Measurements from ENCODE around the gene GRB10.

GRB10 gene

DNA sequence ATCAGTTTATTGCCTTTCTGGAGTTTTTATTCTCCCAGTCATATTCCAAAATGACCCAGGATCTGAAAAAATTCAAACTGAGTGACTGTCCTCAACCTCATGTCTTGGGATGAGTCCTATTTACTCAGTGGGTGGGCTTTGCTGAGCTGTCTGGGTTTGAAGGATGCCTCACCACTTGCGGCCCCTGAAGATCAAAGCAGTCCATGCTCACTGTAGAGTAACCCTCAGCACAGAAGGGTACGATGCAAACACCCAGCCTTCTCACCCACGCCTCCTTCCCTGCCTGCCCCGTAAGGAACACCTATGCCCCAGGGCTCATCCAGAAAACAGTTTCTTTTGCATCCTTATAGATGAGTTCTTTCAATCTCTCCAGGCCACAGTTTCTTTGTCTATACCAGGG, 42.2 kb upstream of the GRB10 start:
- no peak for FAIRE-seq
- DNase-seq (ENCODE audit: insufficient read length, low spot score) = no peak
- TF ChIP-seq, protein P1, sequence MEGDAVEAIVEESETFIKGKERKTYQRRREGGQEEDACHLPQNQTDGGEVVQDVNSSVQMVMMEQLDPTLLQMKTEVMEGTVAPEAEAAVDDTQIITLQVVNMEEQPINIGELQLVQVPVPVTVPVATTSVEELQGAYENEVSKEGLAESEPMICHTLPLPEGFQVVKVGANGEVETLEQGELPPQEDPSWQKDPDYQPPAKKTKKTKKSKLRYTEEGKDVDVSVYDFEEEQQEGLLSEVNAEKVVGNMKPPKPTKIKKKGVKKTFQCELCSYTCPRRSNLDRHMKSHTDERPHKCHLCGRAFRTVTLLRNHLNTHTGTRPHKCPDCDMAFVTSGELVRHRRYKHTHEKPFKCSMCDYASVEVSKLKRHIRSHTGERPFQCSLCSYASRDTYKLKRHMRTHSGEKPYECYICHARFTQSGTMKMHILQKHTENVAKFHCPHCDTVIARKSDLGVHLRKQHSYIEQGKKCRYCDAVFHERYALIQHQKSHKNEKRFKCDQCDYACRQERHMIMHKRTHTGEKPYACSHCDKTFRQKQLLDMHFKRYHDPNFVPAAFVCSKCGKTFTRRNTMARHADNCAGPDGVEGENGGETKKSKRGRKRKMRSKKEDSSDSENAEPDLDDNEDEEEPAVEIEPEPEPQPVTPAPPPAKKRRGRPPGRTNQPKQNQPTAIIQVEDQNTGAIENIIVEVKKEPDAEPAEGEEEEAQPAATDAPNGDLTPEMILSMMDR (IDR thresholded peaks at IDR 0.05; ENCODE audit: insufficient read depth, missing control alignments) = no peak

DNA sequence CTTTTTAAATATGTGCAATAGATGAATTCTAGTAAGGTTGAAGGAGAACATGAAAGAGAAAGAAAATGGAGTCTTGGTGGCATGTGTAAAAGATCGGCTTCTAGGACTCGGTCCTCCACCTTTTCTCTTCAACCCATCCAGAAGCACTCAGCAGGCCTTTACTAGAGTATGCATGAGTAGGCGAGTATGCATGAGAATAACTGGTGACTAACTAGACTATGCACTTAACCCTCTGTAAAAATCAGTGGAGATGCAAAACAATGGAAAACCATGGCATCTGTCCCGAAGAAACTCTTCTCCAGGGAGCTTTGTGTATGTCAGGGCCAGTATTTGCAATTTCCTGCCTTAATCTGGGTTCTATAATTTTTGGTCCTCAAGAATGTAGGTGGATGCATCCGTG, 40.0 kb upstream of the GRB10 start:
- DNase-seq (ENCODE audit: insufficient read length, low spot score) = no peak
- TF ChIP-seq, protein P1 (IDR thresholded peaks at IDR 0.05; ENCODE audit: insufficient read depth, missing control alignments) = no peak
- no peak for FAIRE-seq

DNA sequence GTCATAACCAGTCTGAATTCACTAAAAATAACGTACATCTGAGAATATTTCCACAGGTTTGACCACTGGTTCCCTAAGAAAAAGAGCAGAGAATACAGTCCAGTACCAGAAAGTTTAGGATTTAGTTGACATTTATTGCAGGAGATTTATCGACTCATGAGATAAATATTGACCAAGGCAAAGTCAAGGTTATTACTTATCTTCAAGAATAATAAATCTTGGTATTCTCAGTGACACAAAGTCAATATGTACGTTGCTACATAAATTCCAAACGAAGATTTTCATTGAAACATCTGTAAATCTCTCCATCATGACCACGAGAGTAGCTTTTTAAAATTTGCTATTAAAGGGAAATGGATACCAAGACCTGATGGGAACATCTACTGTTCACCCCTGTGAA, 39.4 kb upstream of the GRB10 start:
- DNase-seq (ENCODE audit: insufficient read length, low spot score) (no peak), FAIRE-seq (no peak)
- TF ChIP-seq, protein P1 (IDR thresholded peaks at IDR 0.05; ENCODE audit: insufficient read depth, missing control alignments) = no peak

DNA sequence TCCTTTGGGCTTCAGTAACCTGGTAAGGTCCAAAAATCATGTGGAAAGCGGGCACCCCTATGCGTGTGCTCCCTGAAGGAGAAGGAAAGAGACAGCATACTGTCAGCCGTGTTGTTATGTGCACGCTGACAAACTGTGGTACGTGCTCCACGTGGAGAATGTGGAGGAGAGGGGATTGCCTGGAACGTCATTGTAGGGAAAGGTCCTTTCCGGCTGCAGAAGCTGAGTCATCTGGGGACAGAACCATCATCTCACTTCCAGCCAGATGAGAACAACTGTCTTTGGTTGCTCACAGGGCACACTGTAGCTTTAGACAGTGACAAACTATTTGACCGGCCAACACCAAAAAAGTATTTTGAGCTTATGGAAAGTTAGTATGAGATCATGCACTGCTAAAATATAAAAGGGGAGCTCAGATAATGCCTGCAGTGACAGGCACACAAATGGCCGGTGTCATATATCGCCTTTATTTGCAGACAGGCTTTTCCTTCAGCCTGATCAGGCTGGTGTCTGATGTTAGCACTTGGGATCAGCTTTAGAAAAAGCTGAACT, 38.8 kb upstream of the GRB10 start:
- no peak for DNase-seq (ENCODE audit: insufficient read length, low spot score)
- TF ChIP-seq, protein P1 (IDR thresholded peaks at IDR 0.05; ENCODE audit: insufficient read depth, missing control alignments) = no peak
- no peak for FAIRE-seq

DNA sequence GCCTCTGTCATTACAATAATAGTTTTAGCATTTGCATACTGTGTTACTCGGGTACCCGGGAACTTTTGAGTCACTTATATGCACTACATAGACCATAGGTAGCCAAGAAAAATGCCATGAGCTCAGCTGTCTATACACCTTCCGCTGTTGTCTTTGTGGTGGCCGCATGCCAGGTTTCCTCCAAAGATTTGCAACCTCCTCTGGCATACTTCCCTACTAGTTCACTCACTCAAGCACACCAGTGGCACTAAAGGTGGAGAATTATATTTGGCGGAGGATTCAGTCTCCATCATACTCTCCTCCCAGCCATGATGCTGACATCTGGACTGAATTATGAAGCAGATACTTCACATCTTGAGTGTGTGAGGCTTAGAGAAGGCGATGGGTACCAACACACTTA, 35.6 kb upstream of the GRB10 start:
- FAIRE-seq (no peak), DNase-seq (ENCODE audit: insufficient read length, low spot score) (no peak)
- TF ChIP-seq, protein P1 (IDR thresholded peaks at IDR 0.05; ENCODE audit: insufficient read depth, missing control alignments) = no peak

DNA sequence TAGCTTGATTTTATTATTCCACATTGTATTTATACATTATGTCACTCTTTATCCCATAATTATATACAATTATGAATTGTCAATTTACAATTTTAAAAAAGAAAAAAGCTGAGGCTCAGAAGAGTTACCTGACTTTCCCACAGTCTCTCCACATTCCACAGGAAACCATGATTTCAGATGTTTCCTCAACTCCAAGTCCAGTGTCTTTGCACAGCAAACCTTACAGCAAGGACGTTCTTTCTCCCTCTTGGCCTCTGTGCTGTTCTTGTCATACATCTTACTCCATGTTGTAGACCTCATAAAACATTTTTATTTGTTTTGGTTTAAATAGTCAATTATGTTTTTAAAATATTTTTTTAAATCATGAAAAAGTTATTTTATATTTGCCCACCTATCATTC, 34.9 kb upstream of the GRB10 start:
- TF ChIP-seq, protein P1 (IDR thresholded peaks at IDR 0.05; ENCODE audit: insufficient read depth, missing control alignments) = no peak
- FAIRE-seq (no peak), DNase-seq (ENCODE audit: insufficient read length, low spot score) (no peak)

DNA sequence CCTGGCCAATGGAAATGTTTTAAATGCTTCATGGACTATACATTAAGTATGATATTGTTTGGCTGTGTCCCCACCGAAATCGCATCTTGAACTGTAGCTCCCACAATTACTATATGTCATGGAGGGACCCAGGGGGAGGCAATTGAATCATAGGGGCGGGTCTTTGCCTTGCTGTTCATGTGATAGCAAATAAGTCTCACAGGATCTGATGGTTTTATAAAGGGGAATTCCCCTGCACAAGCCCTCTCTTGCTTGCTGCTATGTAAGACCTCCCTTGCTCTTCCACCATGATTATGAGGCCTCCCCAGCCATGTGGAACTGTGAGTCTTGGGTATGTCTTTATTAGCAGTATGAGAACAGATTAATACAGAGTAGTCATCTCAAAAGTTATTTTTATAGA, 32.4 kb upstream of the GRB10 start:
- no peak for FAIRE-seq
- DNase-seq (ENCODE audit: insufficient read length, low spot score) = no peak
- TF ChIP-seq, protein P1 (IDR thresholded peaks at IDR 0.05; ENCODE audit: insufficient read depth, missing control alignments) = no peak

All from D721Med (cell line).